Fibroblast of gingiva (primary cell): ENCODE data around the gene SERHL2.
"Not testable (repeated sequence)": the region's sequence is repeated elsewhere in the genome, so short reads cannot be mapped to it uniquely, and the experiment has no call there.

Experiments
- DNase-seq: peaks from one replicate; pipeline ENCODE4 v3.0.0-alpha.2; 2011; ENCODE audit warnings: low read depth

SERHL2 gene

DNA sequence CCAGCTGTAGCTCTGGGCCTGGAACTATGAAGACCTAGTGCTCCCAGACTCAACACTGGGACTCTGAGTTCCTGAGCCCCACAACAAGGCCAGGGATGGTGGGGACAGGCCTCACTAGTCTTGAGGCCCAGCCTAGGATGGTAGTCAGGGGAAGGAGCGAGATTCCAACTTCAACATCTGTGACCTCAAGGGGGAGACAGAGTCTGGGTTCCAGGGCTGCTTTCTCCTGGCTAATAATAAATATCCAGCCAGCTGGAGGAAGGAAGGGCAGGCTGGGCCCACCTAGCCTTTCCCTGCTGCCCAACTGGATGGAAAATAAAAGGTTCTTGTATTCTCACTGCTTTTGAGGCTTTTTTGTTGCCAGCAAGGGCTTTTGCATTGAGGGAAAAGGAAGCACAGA lies 20.3 kb downstream of the SERHL2 start:
- not testable (repeated sequence) for DNase-seq

GRCh38 chr22:42574468-42574867 lies 20.7 kb downstream of the SERHL2 start:
- not testable (repeated sequence) for DNase-seq

- DNase-seq = not testable (repeated sequence)
Observed at GRCh38 chr22:42575996-42576574, 22.3 kb downstream of the SERHL2 start.

GRCh38 chr22:42577141-42577540 lies 23.4 kb downstream of the SERHL2 start:
- DNase-seq = not testable (repeated sequence)

DNA sequence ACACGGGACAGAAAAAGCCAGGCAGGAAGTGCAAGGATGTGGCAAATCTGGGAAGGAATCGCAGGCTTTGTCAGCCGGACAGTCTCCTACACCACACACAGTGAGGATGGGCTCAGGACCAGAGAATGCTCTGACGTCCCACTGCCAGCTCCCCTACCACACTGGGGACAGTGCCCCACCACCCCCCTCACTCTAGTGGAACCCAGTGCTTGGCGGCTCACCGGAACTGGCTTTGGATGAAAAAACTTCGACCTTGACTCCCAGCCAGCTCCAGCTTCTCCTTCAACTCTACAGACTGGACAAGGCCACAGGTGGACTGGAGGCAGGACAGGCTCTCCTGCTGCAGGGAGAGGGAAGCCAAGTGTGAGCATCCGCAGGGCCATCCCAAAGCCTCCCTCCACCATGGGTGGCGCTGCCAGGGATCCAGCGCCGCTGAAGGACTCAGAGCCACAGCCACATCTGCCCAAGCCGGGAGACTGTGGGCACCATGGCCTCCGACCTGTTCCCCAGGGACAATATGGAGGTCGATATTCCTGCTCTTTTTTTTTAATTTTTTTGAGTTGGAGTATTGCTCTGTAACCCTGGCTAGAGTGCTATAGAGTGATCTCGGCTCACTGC lies 24.0 kb downstream of the SERHL2 start:
- DNase-seq = no peak

DNA sequence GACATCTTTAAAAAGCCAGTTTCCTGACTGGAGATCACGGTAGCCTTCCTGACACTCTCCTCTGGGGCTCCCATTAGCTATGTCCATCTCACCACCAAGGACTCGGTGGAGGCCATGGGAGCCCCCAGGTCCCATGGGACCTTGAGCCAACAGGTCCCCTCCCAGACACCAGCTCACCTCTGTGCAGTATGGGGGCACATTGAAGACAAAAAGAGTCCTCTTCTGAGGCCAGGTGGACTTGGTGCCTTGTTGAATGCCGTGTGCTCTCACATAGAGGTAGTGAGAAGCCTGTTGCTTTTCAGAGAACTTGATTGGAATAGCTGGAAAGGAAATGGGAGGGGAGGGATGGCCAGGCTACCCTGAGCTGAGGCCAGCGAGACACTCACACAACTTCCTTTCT lies 26.3 kb downstream of the SERHL2 start:
- not testable (repeated sequence) for DNase-seq

DNA sequence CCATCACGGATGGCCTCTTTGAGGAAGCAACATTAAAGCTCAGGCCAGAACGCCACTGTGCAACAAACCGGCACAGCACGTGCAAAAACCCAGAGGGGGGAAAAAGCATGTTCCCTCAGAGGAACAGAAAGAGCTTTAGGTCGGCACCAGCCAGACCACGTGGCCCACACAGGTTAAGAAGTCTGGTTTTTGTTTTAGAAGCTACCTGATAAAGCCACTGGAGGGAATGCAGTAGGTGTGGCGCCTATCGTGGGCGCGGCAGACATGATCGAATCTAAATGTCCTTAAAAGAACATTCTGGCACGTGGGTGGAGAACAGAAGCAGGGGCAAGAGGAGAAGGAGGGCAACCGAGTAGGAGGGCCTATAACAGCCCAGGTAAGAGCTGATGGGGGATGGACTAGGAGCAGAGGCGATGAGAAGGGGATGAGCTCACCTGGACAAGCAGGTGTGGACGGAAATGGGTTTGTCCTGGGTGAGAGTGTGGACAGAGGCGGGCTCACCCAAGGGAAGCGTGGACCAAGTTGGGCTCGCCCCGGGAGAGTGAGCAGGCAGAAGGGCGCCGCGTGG lies 27.5 kb downstream of the SERHL2 start:
- DNase-seq = not testable (repeated sequence)

- peak; percentile 65 for DNase-seq
Observed at GRCh38 chr22:42581762-42582716, 28.3 kb downstream of the SERHL2 start.

GRCh38 chr22:42582987-42583386 lies 29.2 kb downstream of the SERHL2 start:
- no peak for DNase-seq

DNA sequence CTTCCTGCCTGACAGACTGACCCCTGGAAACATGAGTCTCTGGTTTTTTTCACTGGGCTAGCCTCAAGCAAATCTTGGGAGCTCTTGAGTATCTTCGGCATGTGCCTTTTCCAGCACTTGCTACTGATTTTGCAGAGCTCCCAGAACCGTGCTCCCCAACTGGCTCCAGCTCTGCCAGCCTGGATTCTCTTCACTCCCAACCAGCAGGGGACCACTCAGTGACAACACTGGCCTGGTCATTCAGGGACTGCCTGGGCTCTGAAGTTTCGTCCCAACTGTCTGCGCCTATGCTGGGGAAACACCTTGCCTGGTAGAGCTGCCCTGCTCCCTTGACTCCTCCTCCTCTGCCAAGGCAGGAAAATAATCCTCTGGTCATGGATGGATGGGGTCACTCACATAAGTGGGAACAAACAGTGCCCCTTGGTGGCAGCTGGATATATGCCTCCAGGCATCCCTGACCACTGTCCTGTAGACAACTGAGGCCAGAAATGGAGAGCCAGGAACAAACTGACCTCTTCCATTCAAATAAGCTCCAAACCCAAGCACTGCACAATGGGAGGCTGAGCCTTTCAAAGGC lies 30.7 kb downstream of the SERHL2 start:
- no peak for DNase-seq

- DNase-seq = no peak
Observed at GRCh38 chr22:42585096-42585495, 31.3 kb downstream of the SERHL2 start.

GRCh38 chr22:42586381-42586780 lies 32.6 kb downstream of the SERHL2 start:
- DNase-seq = no peak

DNA sequence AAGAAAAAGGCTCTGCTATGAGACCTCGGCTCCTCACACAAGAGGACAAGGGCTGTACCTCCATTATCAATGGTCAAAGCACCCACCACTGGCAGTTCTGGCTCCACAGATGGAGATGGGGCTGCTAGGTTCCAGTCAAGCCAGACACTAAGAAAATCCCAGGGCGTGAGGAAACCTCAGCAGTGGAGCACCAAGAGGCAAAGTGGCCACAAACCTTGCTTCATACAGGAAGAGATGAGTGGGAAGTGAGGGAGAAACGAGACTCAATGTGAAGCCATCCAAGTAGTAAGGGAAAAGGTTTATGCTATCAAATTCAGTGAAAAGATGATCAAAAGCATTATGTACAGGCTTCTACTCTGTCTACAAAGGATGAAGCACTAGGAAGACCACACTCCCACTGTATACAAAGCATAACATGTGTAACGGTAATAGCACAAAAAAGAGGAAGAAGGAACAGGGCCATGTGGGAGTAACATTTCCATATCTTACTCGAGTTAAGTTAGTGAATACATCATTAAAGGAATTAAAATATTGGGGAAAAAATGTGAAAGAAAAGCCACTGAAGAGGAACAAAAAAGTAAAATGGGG lies 33.9 kb downstream of the SERHL2 start:
- no peak for DNase-seq

DNA sequence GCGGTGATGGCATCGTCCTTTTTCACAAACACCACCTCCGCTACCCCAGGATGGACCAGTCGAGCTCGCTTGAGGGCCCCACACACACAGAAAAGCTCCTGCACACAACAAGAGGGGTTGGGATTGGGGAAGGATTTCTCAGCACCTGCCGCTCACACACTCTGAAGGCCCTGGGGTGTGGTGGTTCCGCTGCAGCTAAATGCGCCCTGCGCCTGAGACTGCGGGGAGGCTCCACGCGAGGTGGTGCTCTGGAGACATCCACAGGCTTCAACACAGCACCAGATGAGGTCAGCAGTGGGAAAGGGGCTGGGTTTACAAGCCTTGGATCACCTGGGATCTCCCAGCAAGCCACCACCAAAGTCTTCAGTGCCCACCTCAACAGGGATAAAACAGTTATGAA lies 38.2 kb downstream of the SERHL2 start:
- no peak for DNase-seq

- DNase-seq = no peak
Observed at GRCh38 chr22:42595434-42595833, 41.7 kb downstream of the SERHL2 start.

GRCh38 chr22:42596336-42596735 lies 42.6 kb downstream of the SERHL2 start:
- DNase-seq = no peak

- no peak for DNase-seq
Observed at GRCh38 chr22:42596863-42597530, 43.2 kb downstream of the SERHL2 start.

DNA sequence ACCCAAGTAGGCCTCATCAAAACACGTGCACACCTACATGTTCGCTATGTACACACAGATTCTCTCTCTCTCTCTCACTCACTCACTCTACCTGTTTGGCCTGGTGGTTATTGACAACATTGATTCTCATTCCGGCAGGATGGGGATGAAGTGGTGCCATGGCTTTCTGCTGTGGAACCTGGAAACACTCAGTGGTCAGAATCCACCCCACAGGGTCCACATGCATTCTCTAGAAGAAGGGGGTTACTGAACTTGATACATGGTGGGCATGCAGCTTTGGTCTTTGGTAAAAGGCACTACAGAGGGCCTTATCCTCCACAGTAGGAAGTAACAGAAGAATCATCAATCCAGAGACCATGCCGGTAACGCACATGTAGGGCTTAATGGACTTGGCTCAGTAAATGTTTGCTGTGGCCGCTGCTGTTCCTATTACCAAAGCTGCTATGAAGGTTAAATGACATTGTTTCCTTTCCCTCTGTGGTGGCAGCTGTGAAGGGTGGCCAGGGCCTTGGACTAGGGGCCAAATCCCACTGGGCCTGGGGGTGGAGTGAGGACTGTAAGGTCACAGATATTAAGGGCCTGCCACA lies 48.2 kb downstream of the SERHL2 start:
- DNase-seq = no peak

- no peak for DNase-seq
Observed at GRCh38 chr22:42602470-42602869, 48.7 kb downstream of the SERHL2 start.

DNA sequence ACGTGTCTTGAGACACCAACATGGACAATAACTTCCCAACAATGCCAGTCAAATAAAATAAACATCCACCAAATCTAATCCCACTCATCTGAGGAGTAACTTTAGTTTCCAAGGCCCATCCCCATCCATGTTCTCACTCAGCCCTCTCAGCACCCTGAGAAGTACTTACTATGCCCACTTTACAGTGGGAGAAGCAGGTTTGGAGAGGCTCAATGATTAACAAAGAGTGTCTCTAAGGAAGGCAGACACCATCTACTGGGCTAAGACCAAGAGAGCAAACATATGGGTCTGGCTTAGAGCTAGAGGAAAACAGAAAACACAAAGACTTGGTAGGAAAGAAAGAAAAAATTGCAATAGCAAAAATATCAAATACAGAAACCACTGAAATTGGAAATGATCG lies 49.7 kb downstream of the SERHL2 start:
- DNase-seq = no peak

- DNase-seq = no peak
Observed at GRCh38 chr22:42604403-42604802, 50.6 kb downstream of the SERHL2 start.
